Measurements from ENCODE around the gene LEP. TPM values are rescaled to one million over a fixed set of nuclear protein-coding genes. Genes with fewer than 3 reads are reported as not detected.
A peak's percentile ranks its signal among the peaks of the same experiment; 100 is the strongest.
"Not testable (repeated sequence)": the region's sequence is repeated elsewhere in the genome, so short reads cannot be mapped to it uniquely, and the experiment has no call there.

Gene LEP
- total RNA-seq, 1 donor from 2014 or later = not detected

GRCh38 chr7:128210590-128211570 lies 30.2 kb upstream of the LEP start:
- no peak for DNase-seq

GRCh38 chr7:128211626-128212025 lies 29.5 kb upstream of the LEP start:
- no peak for DNase-seq

DNA sequence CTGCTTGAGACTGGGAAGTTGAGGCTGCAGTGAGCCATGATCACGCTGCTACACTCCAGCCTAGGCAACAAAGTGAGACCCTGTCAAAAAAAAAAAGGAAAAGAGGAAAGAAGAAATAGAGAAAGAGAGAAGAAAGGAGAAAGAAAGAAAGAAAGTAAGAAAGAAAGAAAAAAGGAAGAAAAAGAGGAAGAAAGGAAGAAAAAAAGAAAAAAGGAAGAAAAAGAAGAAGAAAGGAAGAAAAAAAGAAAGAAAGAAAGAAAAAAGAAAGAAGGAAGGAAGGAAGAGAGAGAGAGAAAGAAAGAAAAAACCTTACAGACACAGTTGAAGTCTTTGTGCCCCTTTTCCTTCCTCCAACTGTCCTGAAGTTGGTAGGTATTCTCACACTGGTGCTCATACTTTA lies 26.6 kb upstream of the LEP start:
- DNase-seq = no peak

GRCh38 chr7:128215281-128215680 lies 25.8 kb upstream of the LEP start:
- peak; percentile 33 for DNase-seq

DNA sequence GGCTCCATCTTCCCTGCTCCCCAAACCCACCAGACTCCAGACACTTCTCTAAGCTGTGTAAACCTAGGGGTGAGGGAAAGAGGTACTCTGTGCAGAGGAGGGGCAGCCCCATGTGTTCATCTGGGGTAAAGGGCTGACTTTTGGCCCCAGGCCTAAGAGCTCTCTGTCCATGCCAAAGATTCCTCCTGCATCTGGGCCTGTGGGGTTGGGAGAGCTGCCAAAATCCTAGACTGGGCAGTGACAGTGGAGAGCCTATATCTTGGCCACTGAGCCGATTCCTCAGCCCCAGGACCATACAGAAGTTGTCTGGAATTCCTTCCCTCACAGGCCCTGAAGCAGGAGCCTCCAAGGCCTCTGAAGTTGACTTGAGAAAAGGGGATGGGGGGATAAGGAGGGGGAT lies 25.3 kb upstream of the LEP start:
- peak; percentile 80 for DNase-seq

DNA sequence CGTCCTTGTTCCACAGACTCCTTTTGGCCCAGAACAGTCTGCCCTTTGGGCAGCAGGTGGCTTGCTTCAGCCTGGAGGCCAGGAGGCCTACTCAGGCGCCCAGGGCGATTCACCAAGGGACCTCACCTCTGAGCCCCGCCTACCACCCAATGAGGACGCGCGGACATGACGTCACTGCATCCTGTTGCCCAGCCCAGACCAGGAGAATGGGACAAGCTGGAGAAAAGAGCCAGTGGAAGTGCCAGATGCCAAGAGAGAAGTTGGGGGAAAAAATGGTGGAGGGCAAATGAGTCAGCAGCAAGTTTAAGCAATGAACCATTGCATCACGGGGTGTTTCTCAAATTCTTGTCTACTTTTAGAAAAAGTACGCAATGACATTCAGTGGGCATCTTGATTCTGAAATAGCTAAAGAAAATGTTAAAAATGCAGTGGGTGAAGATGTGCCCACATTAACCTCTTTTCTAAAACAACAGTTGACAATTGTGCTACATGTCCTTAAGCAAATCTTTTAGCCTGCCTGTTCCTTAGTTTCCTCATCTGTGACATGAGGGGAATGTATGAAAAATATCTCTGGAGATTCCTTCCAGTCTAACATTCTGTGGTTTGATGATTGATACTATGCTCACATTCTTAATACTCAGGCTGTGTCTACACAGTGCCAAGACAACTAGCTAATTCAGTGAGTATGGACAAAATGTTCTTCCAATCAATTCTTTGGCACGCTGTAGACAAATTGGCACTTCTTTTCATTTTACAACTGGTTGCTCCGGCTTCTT lies 23.9 kb upstream of the LEP start:
- no peak for DNase-seq

- DNase-seq = peak; percentile 54
Measured at GRCh38 chr7:128217967-128218652, 23.0 kb upstream of the LEP start.

- DNase-seq = no peak
Measured at GRCh38 chr7:128219636-128220035, 21.4 kb upstream of the LEP start.

- no peak for DNase-seq
Measured at GRCh38 chr7:128221929-128222403, 19.1 kb upstream of the LEP start.

- DNase-seq = no peak
Measured at GRCh38 chr7:128226132-128226980, 14.7 kb upstream of the LEP start.

DNA sequence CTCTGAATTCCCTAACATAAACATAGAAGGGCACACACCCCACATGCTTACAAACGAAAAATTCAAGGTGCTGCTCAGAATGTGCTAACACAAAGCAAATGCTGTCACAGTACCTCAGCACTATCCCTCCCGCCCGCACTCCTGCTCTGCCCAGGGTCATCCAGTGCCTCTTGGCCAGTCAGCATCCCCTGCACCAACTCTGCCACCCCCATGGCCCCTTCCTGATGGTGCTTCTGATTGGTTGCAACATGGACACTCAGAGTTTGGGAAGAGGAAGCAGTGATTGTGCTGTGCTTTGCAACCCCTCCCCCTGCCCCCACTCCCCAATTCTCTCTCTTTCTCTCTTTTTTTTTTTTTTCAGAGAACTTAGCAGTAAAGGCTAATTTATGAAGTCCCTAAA lies 13.8 kb upstream of the LEP start:
- DNase-seq = no peak

GRCh38 chr7:128231021-128231420 lies 10.1 kb upstream of the LEP start:
- DNase-seq = no peak

DNA sequence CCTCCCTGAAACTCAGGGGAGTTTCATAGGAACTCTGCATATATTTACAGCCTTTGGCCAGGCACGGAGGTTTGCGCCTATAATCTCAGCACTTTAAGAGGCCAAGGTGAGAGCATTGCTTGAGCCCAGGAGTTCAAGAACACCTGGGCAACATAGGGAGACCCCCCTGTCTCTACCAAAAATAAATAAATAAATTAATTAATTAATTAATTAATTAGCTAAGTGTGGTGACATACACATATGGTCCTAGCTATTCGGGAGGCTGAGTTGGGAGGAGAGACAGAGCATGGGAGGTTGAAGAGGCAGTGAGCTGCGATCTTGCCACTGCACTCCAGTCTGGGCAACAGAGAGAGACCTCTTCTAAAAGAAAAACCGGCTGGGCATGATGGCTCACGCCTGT lies 9.4 kb upstream of the LEP start:
- no peak for DNase-seq

- no peak for DNase-seq
Measured at GRCh38 chr7:128233471-128233870, 7.6 kb upstream of the LEP start.

- DNase-seq = no peak
Measured at GRCh38 chr7:128234476-128235026, 6.5 kb upstream of the LEP start.

DNA sequence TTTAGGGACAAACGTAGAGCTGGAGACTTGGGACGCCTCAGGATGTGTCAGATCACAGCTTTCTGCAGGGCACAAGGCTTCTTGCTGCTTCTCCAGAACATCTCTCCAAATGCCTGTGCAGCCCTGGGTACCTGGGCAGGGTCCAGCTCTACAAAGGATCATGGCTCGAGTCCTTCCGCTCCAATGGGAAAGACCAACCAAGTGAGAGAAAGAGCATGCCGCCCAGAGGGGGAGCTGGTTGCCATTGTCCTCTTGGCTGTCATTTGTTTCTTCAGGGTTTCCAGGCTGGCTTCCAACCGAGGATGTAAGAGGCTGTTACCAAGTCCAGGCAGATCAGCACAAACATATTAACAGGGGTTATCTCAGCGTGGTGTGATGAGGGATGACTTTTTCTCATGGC lies 5.6 kb upstream of the LEP start:
- no peak for DNase-seq

DNA sequence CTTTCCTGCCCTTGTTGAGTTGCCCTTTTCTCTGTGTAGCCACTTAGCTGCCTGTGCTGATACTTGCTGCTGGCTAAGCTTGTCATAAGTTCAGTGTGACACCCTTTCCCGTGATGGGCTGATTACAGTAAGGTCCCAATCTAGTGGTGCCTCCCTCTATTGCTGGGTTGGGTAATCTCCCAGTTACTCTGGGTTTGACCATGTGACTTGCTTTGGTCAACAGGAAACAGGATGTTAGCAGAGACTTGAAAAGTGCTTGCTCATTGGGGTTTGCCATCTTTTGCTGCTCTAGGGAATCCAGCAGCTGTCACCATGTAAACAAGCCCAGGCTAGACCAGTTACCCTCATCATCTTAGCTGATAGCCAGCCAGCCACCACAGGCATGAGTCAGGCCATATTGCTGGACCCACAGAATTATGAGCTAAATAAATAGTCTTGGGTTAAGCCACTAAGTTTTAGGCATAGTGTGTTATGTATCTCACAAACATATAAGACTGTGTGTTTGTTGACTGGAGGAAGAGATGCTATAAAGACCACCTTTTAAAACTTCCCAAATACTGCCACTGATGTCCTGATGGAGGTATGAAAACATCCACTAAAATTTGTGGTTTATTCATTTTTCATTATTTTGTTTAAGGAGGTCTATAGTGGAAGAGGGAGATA lies 4.0 kb upstream of the LEP start:
- no peak for DNase-seq

- not testable (repeated sequence) for DNase-seq
Measured at GRCh38 chr7:128239146-128239545, 1.9 kb upstream of the LEP start.

DNA sequence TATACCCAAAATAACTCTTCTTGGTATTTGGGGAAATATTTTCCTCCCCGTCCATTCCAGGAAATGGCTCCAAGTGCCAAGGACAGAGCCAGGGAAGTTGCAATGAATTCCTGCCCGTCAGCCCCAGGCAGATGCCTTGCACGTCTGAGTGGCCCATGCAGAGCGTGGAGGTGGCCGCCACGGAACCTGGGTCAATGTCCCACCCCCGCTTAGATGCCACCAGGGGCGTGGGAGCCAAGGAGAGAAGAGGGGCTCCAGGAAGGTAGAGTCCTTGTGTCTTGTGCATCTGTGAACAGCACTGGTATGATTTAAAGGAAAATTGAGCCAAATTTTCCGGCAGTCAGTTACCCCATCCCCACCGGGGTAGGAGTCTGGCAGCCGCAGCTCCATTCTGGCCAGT lies 1.6 kb downstream of the LEP start:
- DNase-seq = no peak

GRCh38 chr7:128243273-128243672 lies 2.2 kb downstream of the LEP start:
- DNase-seq = no peak

DNA sequence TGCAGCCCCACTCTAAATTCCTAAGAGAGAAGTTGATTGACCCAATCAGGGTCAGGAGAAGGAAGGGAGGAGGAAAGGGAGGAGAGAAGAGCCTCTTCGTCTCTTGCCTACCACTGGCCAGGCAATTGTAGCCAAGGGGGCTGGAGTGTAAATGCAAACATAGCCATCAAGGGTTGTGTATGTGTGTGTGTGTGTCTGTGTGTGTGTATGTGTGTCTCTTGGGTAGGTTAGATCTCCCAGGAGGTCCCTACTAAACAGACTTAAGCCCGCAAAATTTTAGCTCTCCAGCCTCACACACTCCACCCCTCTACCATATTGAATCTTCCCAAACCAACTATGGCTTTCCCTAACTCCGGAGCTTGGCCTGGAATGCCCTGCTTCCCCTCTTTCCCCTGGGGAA lies 3.8 kb downstream of the LEP start:
- no peak for DNase-seq
